Right cardiac atrium (tissue), 5 donors: Measurements from ENCODE around the gene COL15A1. TPM values are rescaled to one million over a fixed set of nuclear protein-coding genes. Genes with fewer than 3 reads are reported as not detected.
"Not testable (repeated sequence)": the region's sequence is repeated elsewhere in the genome, so short reads cannot be mapped to it uniquely, and the experiment has no call there.

Experiments
- ATAC-seq, 2 donors: fragments of 200-7000 bp; cut with Tn5 transposase; one replicate each; pipeline versions ENCODE4 v1.8.0 to v1.9.1; 2020; ENCODE audit warnings: moderate library complexity in 2 of 2, mild to moderate bottlenecking in 1 of 2
- DNase-seq, 3 donors: peaks; one replicate each; pipeline ENCODE4 v3.0.0-alpha.2; 2020
- H3K27ac ChIP-seq: one replicate; pipeline ENCODE4 v1.5.1; 2013; ENCODE audit warnings: mild to moderate bottlenecking, low read length, control low read depth, moderate library complexity
- H3K27me3 ChIP-seq: one replicate; pipeline ENCODE4 v1.6.1; 2013; ENCODE audit not compliant: control insufficient read depth, insufficient read depth
- H3K4me1 ChIP-seq: one replicate; pipeline ENCODE4 v1.6.1; 2013; ENCODE audit warnings: low read length; ENCODE audit not compliant: control insufficient read depth, insufficient read depth
- H3K4me3 ChIP-seq: one replicate; pipeline ENCODE4 v1.5.1; 2013; ENCODE audit warnings: low read length, control low read depth
- H3K9me3 ChIP-seq: one replicate; pipeline ENCODE4 v1.6.1; 2013; ENCODE audit warnings: low read length; ENCODE audit not compliant: control insufficient read depth
- WGBS: extraction: QIAGEN DNeasy Blood & Tissue Kit; methylation state at CpG from one replicate; pipeline ENCODE4 v1.1.7; 2013; 5-methylcytosine and 5-hydroxymethylcytosine counted together
- intact Hi-C, 4 donors: fragments of 100-400 bp; cut with DNase I; formaldehyde crosslinking; loops; one replicate each; pipeline versions ENCODE4 v1.11.0 to v1.14.0; 2022 to 2023
- polyA plus RNA-seq: library from polyadenylated mRNA; stranded (reverse); fragments of 200-250 nt; gene quantifications from one replicate; pipeline ENCODE4 v1.2.3, GENCODE V29; 2013
- total RNA-seq, 4 donors: library from RNA; stranded (reverse); fragmentation: NEBNext Ultra II Directional; extraction: Animal tissue kit (Norgen Biotek cat#: 25700); gene quantifications; one replicate each; pipeline ENCODE4 v1.2.1, GENCODE V29; 2021
- donor health status: healthy with polysubstance abuse.
- donor health status: DM: no; HTN: yes; CAD: no.
- donor health status: DM: no; HTN: no; CAD: no.
- donor health status: DM: no; HTN: yes; CAD: no; lungs with severe emphysema.
- donor health status: DM: yes; HTN: yes; CAD: no.

Gene COL15A1
- total and polyA plus RNA-seq, 5 donors: 22.5 to 87.1 (median 61.2) TPM

GRCh38 chr9:98903961-98904411, 39.7 kb upstream of the COL15A1 start:
- H3K27ac ChIP-seq: no peak overlapping the region
- H3K4me3 ChIP-seq: no peak overlapping the region
- intact Hi-C loops: no loop called here
- WGBS: 69% methylated on average over 8 of the region's 8 CpGs
- peaks cover 13% of the 10 kb centered on the region for H3K4me1 ChIP-seq
- DNase-seq: no peak
- no peaks in the 10 kb centered on the region for H3K9me3 ChIP-seq
- ATAC-seq: no peak
- H3K27me3 ChIP-seq: no peaks in the 10 kb centered on the region

- WGBS: 71% methylated on average over 4 of the region's 4 CpGs
- H3K4me1 ChIP-seq: peaks cover 13% of the 10 kb centered on the region
- H3K4me3 ChIP-seq: no peak overlapping the region
- intact Hi-C loops: no loop called here
- no peaks in the 10 kb centered on the region for H3K27me3 ChIP-seq
- no peaks in the 10 kb centered on the region for H3K9me3 ChIP-seq
- H3K27ac ChIP-seq: no peak overlapping the region
- ATAC-seq: no peak
- no peak for DNase-seq
Observed at GRCh38 chr9:98905015-98905414, 38.7 kb upstream of the COL15A1 start.

GRCh38 chr9:98906273-98907040, 37.2 kb upstream of the COL15A1 start:
- ATAC-seq (peak in 1 of 2 donors; percentile 51), DNase-seq (peak; percentile 80 to 91 (median 85))
- 56% methylated on average over 8 of the region's 8 CpGs for WGBS
- Histone ChIP-seq H3K4me1 (peaks cover 13% of the 10 kb centered on the region), H3K4me3 (no peak overlapping the region), H3K9me3 (no peaks in the 10 kb centered on the region), H3K27ac (peak overlapping the region; percentile 28), H3K27me3 (no peaks in the 10 kb centered on the region)
- intact Hi-C loops: no loop called here

GRCh38 chr9:98907055-98907454, 36.7 kb upstream of the COL15A1 start:
- Histone ChIP-seq H3K9me3 (no peaks in the 10 kb centered on the region), H3K27me3 (no peaks in the 10 kb centered on the region), H3K4me3 (no peak overlapping the region), H3K27ac (peak overlapping the region; percentile 28), H3K4me1 (peaks cover 13% of the 10 kb centered on the region)
- DNase-seq (no peak), ATAC-seq (peak; percentile 38 to 52)
- intact Hi-C loops: no loop called here
- WGBS: 70% methylated on average over 4 of the region's 4 CpGs

GRCh38 chr9:98908897-98909634, 34.6 kb upstream of the COL15A1 start:
- Histone ChIP-seq H3K4me1 (peaks cover 13% of the 10 kb centered on the region), H3K27me3 (no peaks in the 10 kb centered on the region), H3K27ac (peak overlapping the region; percentile 75), H3K9me3 (no peaks in the 10 kb centered on the region), H3K4me3 (no peak overlapping the region)
- WGBS: 48% methylated on average over 5 of the region's 5 CpGs
- no peak for ATAC-seq
- intact Hi-C loops: no loop called here
- no peak for DNase-seq

GRCh38 chr9:98909935-98910334, 33.8 kb upstream of the COL15A1 start:
- Histone ChIP-seq H3K27me3 (no peaks in the 10 kb centered on the region), H3K4me1 (peaks cover 12% of the 10 kb centered on the region), H3K9me3 (no peaks in the 10 kb centered on the region), H3K4me3 (no peak overlapping the region), H3K27ac (no peak overlapping the region)
- intact Hi-C loops: no loop called here
- DNase-seq (no peak), ATAC-seq (no peak)
- WGBS: 90% methylated on average over 1 of the region's 1 CpG

GRCh38 chr9:98911042-98911441, 32.7 kb upstream of the COL15A1 start:
- Histone ChIP-seq H3K27ac (no peak overlapping the region), H3K27me3 (no peaks in the 10 kb centered on the region), H3K9me3 (no peaks in the 10 kb centered on the region), H3K4me3 (no peak overlapping the region), H3K4me1 (peaks cover 12% of the 10 kb centered on the region)
- intact Hi-C loops: no loop called here
- ATAC-seq (no peak), DNase-seq (no peak)
- WGBS: 59% methylated on average over 5 of the region's 5 CpGs

- ATAC-seq, H3K4me1 ChIP-seq: not testable (repeated sequence)
- 94% methylated on average over 6 of the region's 6 CpGs for WGBS
Observed at GRCh38 chr9:98911738-98912137, 32.0 kb upstream of the COL15A1 start.

GRCh38 chr9:98912450-98912849, 31.3 kb upstream of the COL15A1 start:
- Histone ChIP-seq H3K27me3 (no peaks in the 10 kb centered on the region), H3K27ac (no peak overlapping the region), H3K4me1 (peaks cover 6% of the 10 kb centered on the region), H3K4me3 (no peak overlapping the region), H3K9me3 (no peaks in the 10 kb centered on the region)
- ATAC-seq: no peak
- 77% methylated on average over 2 of the region's 2 CpGs for WGBS
- no peak for DNase-seq
- intact Hi-C loops: no loop called here

More at GRCh38 chr9:98911738-98912137, 32.0 kb upstream of the COL15A1 start:
- DNase-seq, H3K4me3 ChIP-seq, H3K27me3 ChIP-seq, H3K9me3 ChIP-seq, intact Hi-C loops, H3K27ac ChIP-seq: not testable (repeated sequence)

- Histone ChIP-seq H3K27me3 (no peaks in the 10 kb centered on the region), H3K4me1 (peaks cover 11% of the 10 kb centered on the region), H3K27ac (no peak overlapping the region), H3K9me3 (no peaks in the 10 kb centered on the region), H3K4me3 (no peak overlapping the region)
- intact Hi-C loops: no loop called here
- DNase-seq: no peak
- 65% methylated on average over 4 of the region's 4 CpGs for WGBS
- ATAC-seq: no peak
Observed at GRCh38 chr9:98913044-98913443, 30.7 kb upstream of the COL15A1 start.

- Histone ChIP-seq H3K27ac (no peak overlapping the region), H3K4me1 (peaks cover 8% of the 10 kb centered on the region), H3K27me3 (no peaks in the 10 kb centered on the region), H3K4me3 (no peak overlapping the region), H3K9me3 (no peaks in the 10 kb centered on the region)
- ATAC-seq: no peak
- 94% methylated on average over 7 of the region's 7 CpGs for WGBS
- intact Hi-C loops: no loop called here
- no peak for DNase-seq
Observed at GRCh38 chr9:98913705-98914104, 30.0 kb upstream of the COL15A1 start.
